ENCODE measurements around the gene SYNJ2.

SYNJ2 gene

GRCh38 chr6:158086504-158087223 is 105.0 kb downstream of the SYNJ2 start:
- no peak for DNase-seq

GRCh38 chr6:158087224-158087867 is 105.7 kb downstream of the SYNJ2 start:
- no peak for DNase-seq

GRCh38 chr6:158092806-158093205 is 111.1 kb downstream of the SYNJ2 start:
- DNase-seq: no peak

GRCh38 chr6:158095031-158095430 is 113.4 kb downstream of the SYNJ2 start:
- DNase-seq: no peak

GRCh38 chr6:158095671-158096070 is 114.0 kb downstream of the SYNJ2 start:
- no peak for DNase-seq

GRCh38 chr6:158103228-158103627 is 121.6 kb downstream of the SYNJ2 start:
- no peak for DNase-seq

GRCh38 chr6:158104696-158105095 is 123.0 kb downstream of the SYNJ2 start:
- DNase-seq: no peak

GRCh38 chr6:158109748-158110147 is 128.1 kb downstream of the SYNJ2 start:
- no peak for DNase-seq

GRCh38 chr6:158110986-158111385 is 129.3 kb downstream of the SYNJ2 start:
- DNase-seq: no peak

- DNase-seq: no peak
These were observed 130.3 kb downstream of the SYNJ2 start for GRCh38 chr6:158111987-158112386.

GRCh38 chr6:158113802-158114201 is 132.1 kb downstream of the SYNJ2 start:
- DNase-seq: no peak

GRCh38 chr6:158115102-158115501 is 133.4 kb downstream of the SYNJ2 start:
- no peak for DNase-seq

GRCh38 chr6:158115508-158115907 is 133.8 kb downstream of the SYNJ2 start:
- no peak for DNase-seq

GRCh38 chr6:158118886-158119285 is 137.2 kb downstream of the SYNJ2 start:
- no peak for DNase-seq

GRCh38 chr6:158121335-158121734 is 139.7 kb downstream of the SYNJ2 start:
- DNase-seq: no peak

GRCh38 chr6:158122048-158122447 is 140.4 kb downstream of the SYNJ2 start:
- no peak for DNase-seq

- DNase-seq: no peak
These were observed 142.6 kb downstream of the SYNJ2 start for GRCh38 chr6:158124288-158124687.

- DNase-seq: no peak
These were observed 143.6 kb downstream of the SYNJ2 start for GRCh38 chr6:158125271-158125670.

- peak; percentile 16 for DNase-seq
These were observed 150.3 kb downstream of the SYNJ2 start for GRCh38 chr6:158131926-158132325.

GRCh38 chr6:158142789-158143188 is 161.1 kb downstream of the SYNJ2 start:
- no peak for DNase-seq

GRCh38 chr6:158143700-158144099 is 162.0 kb downstream of the SYNJ2 start:
- DNase-seq: no peak

All from activated CD8-positive, alpha-beta memory T cell treated with anti-CD3 and anti-CD28 coated beads, Interleukin-2, amount 50 U/mL, for 4 hours (primary cell).